ENCODE data around the gene FHAD1. TPM values are rescaled to one million over a fixed set of nuclear protein-coding genes. Genes with fewer than 3 reads are reported as not detected.

The FHAD1 gene
- total RNA-seq, 1 donor from 2014 or later, result not detected

GRCh38 chr1:15325375-15326085, 78.5 kb downstream of the FHAD1 start:
- Mint-ChIP-seq H3K27ac (ENCODE audit: unreplicated experiment) (no peak overlapping the region), H3K9me3 (ENCODE audit: low read depth) (peaks cover 4% of the 10 kb centered on the region), H3K4me3 (ENCODE audit: unreplicated experiment) (no peak overlapping the region), H3K36me3 (ENCODE audit: low read depth) (no peaks in the 10 kb centered on the region), H3K27me3 (ENCODE audit: low read depth) (peaks cover 27% of the 10 kb centered on the region), H3K4me1 (ENCODE audit: low read depth) (peaks cover 27% of the 10 kb centered on the region)
- no peak for TF ChIP-seq CTCF (IDR thresholded peaks at IDR 0.05)
- DNase-seq (ENCODE audit: low spot score), result no peak

GRCh38 chr1:15326691-15327588, 79.9 kb downstream of the FHAD1 start:
- peaks cover 34% of the 10 kb centered on the region for H3K27me3 Mint-ChIP-seq (ENCODE audit: low read depth)
- no peak overlapping the region for H3K27ac Mint-ChIP-seq (ENCODE audit: unreplicated experiment)
- DNase-seq (ENCODE audit: low spot score), result no peak
- H3K36me3 Mint-ChIP-seq (ENCODE audit: low read depth), result no peaks in the 10 kb centered on the region
- no peak for TF ChIP-seq CTCF (IDR thresholded peaks at IDR 0.05)
- no peak overlapping the region for H3K4me3 Mint-ChIP-seq (ENCODE audit: unreplicated experiment)
- H3K4me1 Mint-ChIP-seq (ENCODE audit: low read depth), result peaks cover 27% of the 10 kb centered on the region
- no peaks in the 10 kb centered on the region for H3K9me3 Mint-ChIP-seq (ENCODE audit: low read depth)

GRCh38 chr1:15328351-15329103, 81.5 kb downstream of the FHAD1 start:
- no peak for DNase-seq (ENCODE audit: low spot score)
- H3K4me1 Mint-ChIP-seq (ENCODE audit: low read depth), result peaks cover 27% of the 10 kb centered on the region
- no peaks in the 10 kb centered on the region for H3K9me3 Mint-ChIP-seq (ENCODE audit: low read depth)
- no peak overlapping the region for H3K27ac Mint-ChIP-seq (ENCODE audit: unreplicated experiment)
- no peak for TF ChIP-seq CTCF (IDR thresholded peaks at IDR 0.05)
- peaks cover 37% of the 10 kb centered on the region for H3K27me3 Mint-ChIP-seq (ENCODE audit: low read depth)
- no peak overlapping the region for H3K4me3 Mint-ChIP-seq (ENCODE audit: unreplicated experiment)
- H3K36me3 Mint-ChIP-seq (ENCODE audit: low read depth), result no peaks in the 10 kb centered on the region

- TF ChIP-seq CTCF (IDR thresholded peaks at IDR 0.05), result no peak
- DNase-seq (ENCODE audit: low spot score), result no peak
- no peaks in the 10 kb centered on the region for H3K36me3 Mint-ChIP-seq (ENCODE audit: low read depth)
- H3K9me3 Mint-ChIP-seq (ENCODE audit: low read depth), result no peaks in the 10 kb centered on the region
- H3K4me3 Mint-ChIP-seq (ENCODE audit: unreplicated experiment), result no peak overlapping the region
- H3K27ac Mint-ChIP-seq (ENCODE audit: unreplicated experiment), result no peak overlapping the region
- H3K4me1 Mint-ChIP-seq (ENCODE audit: low read depth), result peaks cover 27% of the 10 kb centered on the region
- peaks cover 33% of the 10 kb centered on the region for H3K27me3 Mint-ChIP-seq (ENCODE audit: low read depth)
Observed at GRCh38 chr1:15329104-15329820, 82.2 kb downstream of the FHAD1 start.
